ENCODE measurements around the gene CDK6.

The CDK6 gene

GRCh38 chr7:92751902-92752901 is 84.2 kb downstream of the CDK6 start:
- H3K4me3 ChIP-seq (ENCODE audit: low read depth, low read length): no peak overlapping the region
- TF ChIP-seq CTCF (IDR thresholded peaks at IDR 0.05; ENCODE audit: borderline replicate concordance, insufficient read depth, low read depth, low read length): no peak

- no peak overlapping the region for H3K4me3 ChIP-seq (ENCODE audit: low read depth, low read length)
- no peak for TF ChIP-seq CTCF (IDR thresholded peaks at IDR 0.05; ENCODE audit: borderline replicate concordance, insufficient read depth, low read depth, low read length)
Observed at GRCh38 chr7:92750946-92751345, 85.4 kb downstream of the CDK6 start.

GRCh38 chr7:92750447-92750839 is 85.9 kb downstream of the CDK6 start:
- no peak for TF ChIP-seq CTCF (IDR thresholded peaks at IDR 0.05; ENCODE audit: borderline replicate concordance, insufficient read depth, low read depth, low read length)
- H3K4me3 ChIP-seq (ENCODE audit: low read depth, low read length): no peak overlapping the region

GRCh38 chr7:92749832-92750446 is 86.4 kb downstream of the CDK6 start:
- TF ChIP-seq CTCF (IDR thresholded peaks at IDR 0.05; ENCODE audit: borderline replicate concordance, insufficient read depth, low read depth, low read length): no peak
- no peak overlapping the region for H3K4me3 ChIP-seq (ENCODE audit: low read depth, low read length)

GRCh38 chr7:92749327-92749755 is 87.0 kb downstream of the CDK6 start:
- no peak for TF ChIP-seq CTCF (IDR thresholded peaks at IDR 0.05; ENCODE audit: borderline replicate concordance, insufficient read depth, low read depth, low read length)
- no peak overlapping the region for H3K4me3 ChIP-seq (ENCODE audit: low read depth, low read length)

- TF ChIP-seq CTCF (IDR thresholded peaks at IDR 0.05; ENCODE audit: borderline replicate concordance, insufficient read depth, low read depth, low read length): no peak
- H3K4me3 ChIP-seq (ENCODE audit: low read depth, low read length): no peak overlapping the region
Observed at GRCh38 chr7:92748495-92748894, 87.9 kb downstream of the CDK6 start.

All from GM12875 (cell line).